Measurements from ENCODE around the gene ZNF783.

The ZNF783 gene

DNA sequence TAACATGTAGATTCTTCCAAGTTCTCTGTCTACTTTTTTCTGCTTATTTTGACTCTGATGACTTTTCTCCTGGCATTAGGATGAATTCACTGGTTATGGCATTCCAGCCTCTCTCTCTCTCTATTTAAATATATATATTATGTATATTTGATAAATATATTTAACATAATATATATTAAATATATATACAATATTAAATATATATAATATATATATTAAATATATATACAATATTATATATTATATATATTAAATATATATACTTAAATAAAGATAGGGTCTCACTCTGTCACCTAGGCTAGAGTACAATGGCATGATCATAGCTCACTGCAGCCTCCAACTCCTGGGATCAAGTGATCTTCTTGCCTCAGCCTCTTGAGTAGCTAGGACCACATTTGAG is 60.7 kb downstream of the ZNF783 start:
- Histone ChIP-seq H3K27me3 (ENCODE audit: control insufficient read depth, low read length) (peaks cover 11% of the 10 kb centered on the region), H3K27ac (ENCODE audit: low read depth, low read length) (no peak overlapping the region), H3F3A (ENCODE audit: control insufficient read depth, insufficient read depth) (no peaks in the 10 kb centered on the region), H3K9me2 (replicated peaks; ENCODE audit: control insufficient read depth, low read length) (no peaks in the 10 kb centered on the region), H3K79me2 (ENCODE audit: control insufficient read depth, low read length) (no peaks in the 10 kb centered on the region), H3K36me3 (ENCODE audit: control insufficient read depth, low read length) (no peaks in the 10 kb centered on the region), H3K9me3 (ENCODE audit: control insufficient read depth, insufficient read depth, low read length) (peaks cover 7% of the 10 kb centered on the region; the same call in 1 of the 2 replicates), H3K4me2 (ENCODE audit: low read length) (no peak overlapping the region), H3K4me3 (ENCODE audit: low read length) (no peak overlapping the region), H3K4me1 (ENCODE audit: control insufficient read depth, low read length) (no peaks in the 10 kb centered on the region), H4K20me1 (ENCODE audit: control insufficient read depth, insufficient read depth, low read depth, low read length) (no peaks in the 10 kb centered on the region)
- TF ChIP-seq, protein P1, sequence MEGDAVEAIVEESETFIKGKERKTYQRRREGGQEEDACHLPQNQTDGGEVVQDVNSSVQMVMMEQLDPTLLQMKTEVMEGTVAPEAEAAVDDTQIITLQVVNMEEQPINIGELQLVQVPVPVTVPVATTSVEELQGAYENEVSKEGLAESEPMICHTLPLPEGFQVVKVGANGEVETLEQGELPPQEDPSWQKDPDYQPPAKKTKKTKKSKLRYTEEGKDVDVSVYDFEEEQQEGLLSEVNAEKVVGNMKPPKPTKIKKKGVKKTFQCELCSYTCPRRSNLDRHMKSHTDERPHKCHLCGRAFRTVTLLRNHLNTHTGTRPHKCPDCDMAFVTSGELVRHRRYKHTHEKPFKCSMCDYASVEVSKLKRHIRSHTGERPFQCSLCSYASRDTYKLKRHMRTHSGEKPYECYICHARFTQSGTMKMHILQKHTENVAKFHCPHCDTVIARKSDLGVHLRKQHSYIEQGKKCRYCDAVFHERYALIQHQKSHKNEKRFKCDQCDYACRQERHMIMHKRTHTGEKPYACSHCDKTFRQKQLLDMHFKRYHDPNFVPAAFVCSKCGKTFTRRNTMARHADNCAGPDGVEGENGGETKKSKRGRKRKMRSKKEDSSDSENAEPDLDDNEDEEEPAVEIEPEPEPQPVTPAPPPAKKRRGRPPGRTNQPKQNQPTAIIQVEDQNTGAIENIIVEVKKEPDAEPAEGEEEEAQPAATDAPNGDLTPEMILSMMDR (IDR thresholded peaks at IDR 0.05; ENCODE audit: low read depth, low read length, poor library complexity, severe bottlenecking): no peak
- TF ChIP-seq EZH2phosphoT487 (IDR thresholded peaks at IDR 0.05; ENCODE audit: borderline replicate concordance, low read length): no peak

- H3K4me2 ChIP-seq (ENCODE audit: low read length): no peak overlapping the region
- no peak overlapping the region for H3K27ac ChIP-seq (ENCODE audit: low read depth, low read length)
- H3F3A ChIP-seq (ENCODE audit: control insufficient read depth, insufficient read depth): no peaks in the 10 kb centered on the region
- H3K79me2 ChIP-seq (ENCODE audit: control insufficient read depth, low read length): no peaks in the 10 kb centered on the region
- H3K9me3 ChIP-seq (ENCODE audit: control insufficient read depth, insufficient read depth, low read length): peaks cover 7% of the 10 kb centered on the region; the same call in 1 of the 2 replicates
- no peaks in the 10 kb centered on the region for H3K36me3 ChIP-seq (ENCODE audit: control insufficient read depth, low read length)
- no peaks in the 10 kb centered on the region for H3K4me1 ChIP-seq (ENCODE audit: control insufficient read depth, low read length)
- H3K4me3 ChIP-seq (ENCODE audit: low read length): no peak overlapping the region
- no peaks in the 10 kb centered on the region for H4K20me1 ChIP-seq (ENCODE audit: control insufficient read depth, insufficient read depth, low read depth, low read length)
- H3K27me3 ChIP-seq (ENCODE audit: control insufficient read depth, low read length): no peaks in the 10 kb centered on the region
- H3K9me2 ChIP-seq (replicated peaks; ENCODE audit: control insufficient read depth, low read length): no peaks in the 10 kb centered on the region
- no peak for TF ChIP-seq EZH2phosphoT487 (IDR thresholded peaks at IDR 0.05; ENCODE audit: borderline replicate concordance, low read length)
- TF ChIP-seq, protein P1 (IDR thresholded peaks at IDR 0.05; ENCODE audit: low read depth, low read length, poor library complexity, severe bottlenecking): no peak
These were observed 63.3 kb downstream of the ZNF783 start for GRCh38 chr7:149325248-149325647.

- Histone ChIP-seq H3K27me3 (ENCODE audit: control insufficient read depth, low read length) (0 out of 2 replicates have a peak, but pooled peaks cover 5% of the 10 kb centered on the region), H3K36me3 (ENCODE audit: control insufficient read depth, low read length) (no peaks in the 10 kb centered on the region), H3K4me2 (ENCODE audit: low read length) (no peak overlapping the region)
These were observed 67.3 kb downstream of the ZNF783 start for GRCh38 chr7:149329265-149329664.

More at GRCh38 chr7:149329265-149329664, 67.3 kb downstream of the ZNF783 start:
- no peak overlapping the region for H3K27ac ChIP-seq (ENCODE audit: low read depth, low read length)
- no peaks in the 10 kb centered on the region for H3F3A ChIP-seq (ENCODE audit: control insufficient read depth, insufficient read depth)
- TF ChIP-seq EZH2phosphoT487 (IDR thresholded peaks at IDR 0.05; ENCODE audit: borderline replicate concordance, low read length): no peak
- TF ChIP-seq, protein P1 (IDR thresholded peaks at IDR 0.05; ENCODE audit: low read depth, low read length, poor library complexity, severe bottlenecking): no peak
- peaks cover 7% of the 10 kb centered on the region; the same call in 1 of the 2 replicates for H3K9me3 ChIP-seq (ENCODE audit: control insufficient read depth, insufficient read depth, low read length)
- no peaks in the 10 kb centered on the region for H3K4me1 ChIP-seq (ENCODE audit: control insufficient read depth, low read length)
- H3K4me3 ChIP-seq (ENCODE audit: low read length): no peak overlapping the region
- no peaks in the 10 kb centered on the region for H4K20me1 ChIP-seq (ENCODE audit: control insufficient read depth, insufficient read depth, low read depth, low read length)
- no peaks in the 10 kb centered on the region for H3K9me2 ChIP-seq (replicated peaks; ENCODE audit: control insufficient read depth, low read length)
- no peaks in the 10 kb centered on the region for H3K79me2 ChIP-seq (ENCODE audit: control insufficient read depth, low read length)
